ENCODE results near the gene SLC10A3.

SLC10A3 gene

DNA sequence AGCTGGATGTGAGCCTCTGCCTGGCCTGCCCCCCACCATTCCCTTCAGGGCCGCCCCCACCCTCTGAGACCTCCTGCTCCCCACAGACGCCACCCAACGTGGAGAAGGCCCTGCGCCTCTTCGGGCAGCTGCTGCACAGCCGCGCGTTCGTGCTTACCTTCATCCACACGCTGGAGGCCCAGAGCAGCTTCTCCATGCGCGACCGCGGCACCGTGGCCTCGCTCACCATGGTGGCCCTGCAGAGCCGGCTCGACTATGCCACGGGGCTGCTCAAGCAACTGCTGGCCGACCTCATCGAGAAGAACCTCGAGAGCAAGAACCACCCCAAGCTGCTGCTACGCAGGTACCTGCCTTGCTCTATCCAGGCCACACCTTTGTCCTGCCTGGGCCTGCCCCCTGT, 22.2 kb downstream of the SLC10A3 start:
- Histone ChIP-seq H3K36me3 (peaks cover 82% of the 10 kb centered on the region), H3K27ac (no peak overlapping the region), H3K27me3 (ENCODE audit: insufficient read depth, low read depth, severe bottlenecking) (peaks cover 38% of the 10 kb centered on the region), H3K9me3 (ENCODE audit: severe bottlenecking) (no peaks in the 10 kb centered on the region), H3K4me3 (ENCODE audit: low read depth, low read length) (no peak overlapping the region)
- DNase-seq, result no peak
- TF ChIP-seq, protein P1, sequence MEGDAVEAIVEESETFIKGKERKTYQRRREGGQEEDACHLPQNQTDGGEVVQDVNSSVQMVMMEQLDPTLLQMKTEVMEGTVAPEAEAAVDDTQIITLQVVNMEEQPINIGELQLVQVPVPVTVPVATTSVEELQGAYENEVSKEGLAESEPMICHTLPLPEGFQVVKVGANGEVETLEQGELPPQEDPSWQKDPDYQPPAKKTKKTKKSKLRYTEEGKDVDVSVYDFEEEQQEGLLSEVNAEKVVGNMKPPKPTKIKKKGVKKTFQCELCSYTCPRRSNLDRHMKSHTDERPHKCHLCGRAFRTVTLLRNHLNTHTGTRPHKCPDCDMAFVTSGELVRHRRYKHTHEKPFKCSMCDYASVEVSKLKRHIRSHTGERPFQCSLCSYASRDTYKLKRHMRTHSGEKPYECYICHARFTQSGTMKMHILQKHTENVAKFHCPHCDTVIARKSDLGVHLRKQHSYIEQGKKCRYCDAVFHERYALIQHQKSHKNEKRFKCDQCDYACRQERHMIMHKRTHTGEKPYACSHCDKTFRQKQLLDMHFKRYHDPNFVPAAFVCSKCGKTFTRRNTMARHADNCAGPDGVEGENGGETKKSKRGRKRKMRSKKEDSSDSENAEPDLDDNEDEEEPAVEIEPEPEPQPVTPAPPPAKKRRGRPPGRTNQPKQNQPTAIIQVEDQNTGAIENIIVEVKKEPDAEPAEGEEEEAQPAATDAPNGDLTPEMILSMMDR (IDR thresholded peaks at IDR 0.05; ENCODE audit: low read depth, low read length), result no peak

GRCh38 chrX:154467556-154467955, 22.9 kb downstream of the SLC10A3 start:
- TF ChIP-seq, protein P1 (IDR thresholded peaks at IDR 0.05; ENCODE audit: low read depth, low read length), result no peak
- Histone ChIP-seq H3K27ac (no peak overlapping the region), H3K9me3 (ENCODE audit: severe bottlenecking) (no peaks in the 10 kb centered on the region), H3K36me3 (peaks cover 87% of the 10 kb centered on the region), H3K4me3 (ENCODE audit: low read depth, low read length) (no peak overlapping the region), H3K27me3 (ENCODE audit: insufficient read depth, low read depth, severe bottlenecking) (peaks cover 38% of the 10 kb centered on the region)
- DNase-seq, result no peak

DNA sequence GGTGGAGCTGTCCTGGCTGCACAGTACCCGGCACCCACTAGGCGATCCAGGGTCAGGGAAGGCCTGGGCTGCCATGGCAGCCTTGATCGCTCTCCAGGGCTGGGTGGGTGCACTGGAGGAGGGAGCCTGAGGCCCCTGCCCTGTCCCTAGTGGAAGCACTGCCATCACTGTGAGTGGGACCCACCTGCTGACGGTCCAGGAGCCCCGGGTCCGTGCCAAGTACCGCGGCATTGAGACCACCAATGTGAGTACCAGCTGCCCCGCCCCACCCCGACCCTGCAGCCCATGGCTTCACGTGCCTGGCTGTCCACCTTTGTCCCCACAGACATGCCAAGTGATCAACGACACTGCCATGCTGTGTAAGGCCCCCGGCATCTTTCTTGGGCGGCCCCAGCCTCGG, 23.5 kb downstream of the SLC10A3 start:
- Histone ChIP-seq H3K36me3 (peaks cover 93% of the 10 kb centered on the region), H3K9me3 (ENCODE audit: severe bottlenecking) (no peaks in the 10 kb centered on the region)
- TF ChIP-seq, protein P1 (IDR thresholded peaks at IDR 0.05; ENCODE audit: low read depth, low read length), result no peak

DNA sequence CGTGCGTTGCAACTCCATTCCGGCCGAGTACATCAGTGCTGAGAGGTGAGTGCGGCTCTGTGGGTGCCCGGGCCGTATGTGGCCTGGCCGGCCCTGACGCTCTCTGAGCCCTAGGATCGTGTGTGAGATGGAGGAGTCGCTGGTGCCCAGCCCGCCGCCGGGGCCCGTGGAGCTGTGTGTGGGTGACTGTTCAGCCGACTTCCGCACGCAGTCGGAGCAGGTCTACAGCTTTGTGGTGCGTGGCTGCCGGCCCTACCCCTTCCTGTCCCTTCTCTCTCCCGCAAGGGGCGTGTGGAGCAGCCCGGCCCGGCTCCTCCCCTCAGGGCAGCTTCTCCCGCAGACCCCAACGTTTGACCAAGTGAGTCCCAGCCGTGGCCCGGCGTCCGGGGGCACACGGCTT, 24.4 kb downstream of the SLC10A3 start:
- Histone ChIP-seq H3K27ac (no peak overlapping the region), H3K9me3 (ENCODE audit: severe bottlenecking) (no peaks in the 10 kb centered on the region), H3K4me3 (ENCODE audit: low read depth, low read length) (no peak overlapping the region), H3K36me3 (peaks cover 93% of the 10 kb centered on the region), H3K27me3 (ENCODE audit: insufficient read depth, low read depth, severe bottlenecking) (peaks cover 41% of the 10 kb centered on the region)
- TF ChIP-seq, protein P1 (IDR thresholded peaks at IDR 0.05; ENCODE audit: low read depth, low read length), result no peak
- no peak for DNase-seq

More for the DNA sequence above, 23.5 kb downstream of the SLC10A3 start:
- peaks cover 38% of the 10 kb centered on the region for H3K27me3 ChIP-seq (ENCODE audit: insufficient read depth, low read depth, severe bottlenecking)
- no peak overlapping the region for H3K27ac ChIP-seq
- DNase-seq, result no peak
- H3K4me3 ChIP-seq (ENCODE audit: low read depth, low read length), result no peak overlapping the region

DNA sequence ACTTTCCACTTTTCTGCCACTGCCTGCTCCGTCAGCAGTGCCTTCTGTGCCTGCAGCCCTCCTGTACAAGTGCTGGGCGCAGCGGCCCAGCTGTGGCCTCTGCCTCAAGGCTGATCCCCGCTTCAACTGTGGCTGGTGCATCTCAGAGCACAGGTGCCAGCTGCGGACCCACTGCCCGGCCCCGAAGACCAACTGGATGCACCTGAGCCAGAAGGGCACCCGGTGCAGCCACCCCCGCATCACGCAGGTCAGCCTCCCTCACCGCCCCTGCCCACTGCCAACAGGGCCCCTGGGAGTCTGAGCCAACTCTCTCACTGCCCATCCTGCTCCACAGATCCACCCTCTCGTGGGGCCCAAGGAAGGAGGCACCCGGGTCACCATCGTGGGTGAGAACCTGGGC, 24.8 kb downstream of the SLC10A3 start:
- H3K9me3 ChIP-seq (ENCODE audit: severe bottlenecking), result no peaks in the 10 kb centered on the region
- DNase-seq, result no peak
- H3K36me3 ChIP-seq, result peaks cover 93% of the 10 kb centered on the region
- H3K27me3 ChIP-seq (ENCODE audit: insufficient read depth, low read depth, severe bottlenecking), result peaks cover 44% of the 10 kb centered on the region
- TF ChIP-seq, protein P1 (IDR thresholded peaks at IDR 0.05; ENCODE audit: low read depth, low read length), result no peak
- H3K4me3 ChIP-seq (ENCODE audit: low read depth, low read length), result no peak overlapping the region
- H3K27ac ChIP-seq, result no peak overlapping the region

DNA sequence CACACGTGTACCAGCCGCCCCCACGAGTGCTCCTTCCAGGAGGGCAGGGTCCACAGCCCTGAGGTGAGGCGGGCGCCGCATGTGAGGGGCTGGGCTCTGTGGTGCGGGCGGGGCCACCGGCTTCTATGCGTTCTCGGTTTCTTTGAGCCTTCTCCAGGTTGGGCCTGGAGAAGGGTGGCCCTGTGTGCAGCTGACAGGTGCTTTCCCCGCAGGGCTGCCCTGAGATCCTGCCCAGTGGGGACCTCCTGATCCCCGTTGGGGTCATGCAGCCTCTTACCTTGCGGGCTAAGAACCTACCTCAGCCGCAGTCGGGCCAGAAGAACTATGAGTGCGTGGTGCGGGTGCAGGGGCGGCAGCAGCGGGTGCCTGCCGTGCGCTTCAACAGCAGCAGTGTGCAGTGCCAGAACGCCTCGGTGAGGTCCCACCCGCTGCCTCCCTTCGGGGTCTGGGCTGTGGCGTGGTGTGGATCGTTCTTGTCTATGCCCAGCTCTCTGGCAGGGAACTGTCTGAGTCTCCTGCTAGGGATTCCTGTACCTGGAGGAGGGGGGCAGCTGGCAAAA, 25.5 kb downstream of the SLC10A3 start:
- H3K36me3 ChIP-seq, result peaks cover 89% of the 10 kb centered on the region
- TF ChIP-seq, protein P1 (IDR thresholded peaks at IDR 0.05; ENCODE audit: low read depth, low read length), result no peak

More for the DNA sequence above, 25.5 kb downstream of the SLC10A3 start:
- no peak for DNase-seq
- Histone ChIP-seq H3K9me3 (ENCODE audit: severe bottlenecking) (no peaks in the 10 kb centered on the region), H3K4me3 (ENCODE audit: low read depth, low read length) (no peak overlapping the region), H3K27ac (no peak overlapping the region), H3K27me3 (ENCODE audit: insufficient read depth, low read depth, severe bottlenecking) (peaks cover 43% of the 10 kb centered on the region)

Measured in WERI-Rb-1 (cell line).